Right lobe of liver (tissue), 6 donors: ENCODE measurements around the gene ADTRP. TPM values are rescaled to one million over a fixed set of nuclear protein-coding genes. Genes with fewer than 3 reads are reported as not detected.

Source experiments
- ATAC-seq, 4 donors: fragments of 200-7000 bp; cut with Tn5 transposase; one replicate each; pipeline ENCODE4 v1.9.1; 2020; ENCODE audit warnings: mild to moderate bottlenecking in 4 of 4, moderate library complexity in 4 of 4
- DNase-seq, 3 donors: peaks; one replicate each; pipeline ENCODE4 v3.0.0-alpha.2; 2020
- H3K27ac ChIP-seq, 3 donors: fragments of 200-600 bp; one replicate each; pipeline ENCODE4 v1.8.0; 2022
- H3K27me3 ChIP-seq, 2 donors: fragments of 200-600 bp; one replicate each; pipeline ENCODE4 v1.8.0; 2022
- H3K36me3 ChIP-seq, 4 donors: fragments of 200-600 bp; sonication (generic) in 1 of 4; one replicate each; pipeline versions ENCODE4 v1.5.1 to v1.8.0; 2017 to 2022; ENCODE audit warnings: control low read depth in 1 of 4
- H3K4me1 ChIP-seq, 4 donors: fragments of 200-600 bp; sonication (generic) in 1 of 4; one replicate each; pipeline versions ENCODE4 v1.5.1 to v1.8.0; 2017 to 2022; ENCODE audit warnings: control low read depth in 1 of 4
- H3K4me3 ChIP-seq, 3 donors: fragments of 200-600 bp; one replicate each; pipeline ENCODE4 v1.8.0; 2022
- H3K9me3 ChIP-seq, 4 donors: fragments of 200-600 bp; sonication (generic) in 1 of 4; one replicate each; pipeline versions ENCODE4 v1.5.1 to v1.8.0; 2017 to 2022; ENCODE audit warnings: control low read depth in 1 of 4
- CTCF ChIP-seq, 4 donors: fragments of 200-600 bp in 3 of 4; fragments of 450-650 bp in 1 of 4; IDR thresholded peaks; one replicate each; pipeline versions ENCODE4 v1.5.1 to v1.8.0; 2016 to 2022; ENCODE audit warnings: antibody characterized with exemption in 4 of 4, mild to moderate bottlenecking in 2 of 4
- POLR2A ChIP-seq: fragments of 450-650 bp; IDR thresholded peaks from one replicate; pipeline ENCODE4 v1.6.1; 2017; ENCODE audit warnings: antibody characterized with exemption, mild to moderate bottlenecking
- WGBS: methylation state at CpG from one replicate; pipeline ENCODE4 v1.1.6; 2018; ENCODE audit warnings: low coverage, low lambda C conversion rate; ENCODE audit not compliant: insufficient coverage; ENCODE audit errors: missing lambda C conversion rate; 5-methylcytosine and 5-hydroxymethylcytosine counted together
- intact Hi-C, 2 donors: fragments of 100-400 bp; cut with DNase I; formaldehyde crosslinking; loops; one replicate each; pipeline versions ENCODE4 v1.11.2 to v1.14.1; 2022
- total RNA-seq, 6 experiments: library from RNA; depleted of rRNA in 2 of 6; stranded (reverse); fragments of >200 nt in 2 of 6; fragmentation: NEBNext Ultra II Directional in 3 of 6; extraction: Animal tissue kit (Norgen Biotek cat#: 25700) in 3 of 6; gene quantifications; one replicate each; pipeline versions ENCODE4 v1.1.0 to v1.2.4, GENCODE V29; 2016 to 2023
- donor health status: DM: no; HTN: yes; CAD: no.
- donor health status: DM: no; HTN: no; CAD: no.
- donor health status: DM: no; HTN: no; CAD: no.
- donor health status: DM: no; HTN: yes; CAD: no.
- donor health status: DM: no; HTN: yes; CAD: no.

ADTRP gene
- total RNA-seq, 6 experiments from 2014 or later: 0.46 to 1.9 (median 0.92) TPM; not detected in 1

DNA sequence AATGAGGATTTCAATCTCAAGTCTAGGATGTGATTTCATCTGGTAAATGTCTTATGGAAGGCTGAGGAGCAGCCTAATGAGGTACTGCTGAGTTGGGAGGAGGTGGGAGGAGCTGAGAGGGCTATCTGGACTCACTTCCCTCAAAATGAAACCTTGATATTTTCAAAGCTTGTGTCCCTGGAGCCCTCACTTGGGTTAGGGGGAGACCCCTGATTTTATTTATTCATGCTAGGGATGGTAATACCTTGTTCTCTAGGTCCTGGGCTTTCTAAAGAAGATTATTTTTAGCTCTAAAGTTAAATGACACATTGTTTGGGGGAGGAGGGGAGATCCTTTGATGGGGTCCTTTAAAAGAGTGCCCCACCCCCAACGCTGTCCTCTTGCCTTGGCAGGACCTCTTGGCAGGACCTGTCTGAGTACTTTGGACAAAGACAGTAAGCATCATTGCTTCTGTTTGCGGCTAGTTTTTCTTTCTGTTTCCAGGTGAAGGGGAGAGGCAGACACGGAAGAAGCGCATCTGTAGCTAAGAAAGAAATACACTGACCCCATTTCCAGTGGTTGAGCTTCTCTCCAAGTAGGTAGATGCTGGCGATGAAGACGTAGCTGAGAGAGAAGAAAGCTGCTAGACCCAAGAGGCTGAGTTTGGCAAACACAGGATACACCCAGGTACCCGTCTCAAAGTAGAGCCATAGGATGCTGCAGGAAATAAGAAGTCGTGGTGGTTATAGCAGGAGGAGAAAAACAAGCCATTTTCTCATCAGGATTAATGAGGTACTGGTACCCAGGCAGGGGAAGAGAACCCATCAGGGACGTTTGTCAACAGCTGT is 55.6 kb downstream of the ADTRP start:
- H3K4me3 ChIP-seq: no peak overlapping the region
- H3K9me3 ChIP-seq: no peaks in the 10 kb centered on the region
- H3K27ac ChIP-seq: no peak overlapping the region
- WGBS: 71% methylated on average over 9 of the region's 9 CpGs
- ATAC-seq (no peak), DNase-seq (no peak)
- no peaks in the 10 kb centered on the region for H3K4me1 ChIP-seq
- H3K36me3 ChIP-seq: no peaks in the 10 kb centered on the region
- no peaks in the 10 kb centered on the region for H3K27me3 ChIP-seq
- intact Hi-C loops: no loop called here
- TF ChIP-seq CTCF (IDR thresholded peaks at IDR 0.05): no peak
- TF ChIP-seq POLR2A: no peak

GRCh38 chr6:11722220-11722619 is 56.4 kb downstream of the ADTRP start:
- DNase-seq (no peak), ATAC-seq (no peak)
- no peaks in the 10 kb centered on the region for H3K27me3 ChIP-seq
- no peaks in the 10 kb centered on the region for H3K36me3 ChIP-seq
- no peak overlapping the region for H3K4me3 ChIP-seq
- TF ChIP-seq CTCF (IDR thresholded peaks at IDR 0.05) (no peak), POLR2A (no peak)
- no peaks in the 10 kb centered on the region for H3K4me1 ChIP-seq
- H3K9me3 ChIP-seq: no peaks in the 10 kb centered on the region
- intact Hi-C loops: no loop called here
- 85% methylated on average over 6 of the region's 6 CpGs for WGBS
- no peak overlapping the region for H3K27ac ChIP-seq

DNA sequence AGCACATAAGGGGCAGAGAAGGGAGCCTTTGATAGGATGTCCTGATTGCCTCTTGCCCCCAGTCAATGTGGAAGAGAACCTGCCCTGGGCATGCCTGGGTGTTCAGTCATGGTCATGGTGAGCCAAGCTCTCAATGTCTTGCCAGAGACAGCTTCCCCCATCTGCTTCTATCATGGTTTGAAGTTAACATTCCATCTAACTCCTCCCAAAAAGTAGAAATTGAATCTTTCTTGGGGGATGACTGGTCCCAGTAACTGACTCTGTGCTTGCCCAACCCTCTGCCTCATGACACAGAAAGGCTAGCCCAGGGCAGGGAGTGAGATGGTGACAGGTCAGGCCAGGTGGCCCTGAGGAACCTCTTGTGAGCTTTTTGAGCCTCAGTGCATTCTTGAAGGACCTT is 60.1 kb downstream of the ADTRP start:
- no peak overlapping the region for H3K4me3 ChIP-seq
- H3K4me1 ChIP-seq: no peaks in the 10 kb centered on the region
- intact Hi-C loops: no loop called here
- H3K27ac ChIP-seq: no peak overlapping the region
- H3K36me3 ChIP-seq: no peaks in the 10 kb centered on the region
- no peaks in the 10 kb centered on the region for H3K9me3 ChIP-seq
- H3K27me3 ChIP-seq: no peaks in the 10 kb centered on the region
- no peak for TF ChIP-seq CTCF (IDR thresholded peaks at IDR 0.05)
- no peak for TF ChIP-seq POLR2A
- DNase-seq (no peak), ATAC-seq (no peak)

GRCh38 chr6:11718031-11718430 is 60.6 kb downstream of the ADTRP start:
- TF ChIP-seq CTCF (IDR thresholded peaks at IDR 0.05): no peak
- no peak for TF ChIP-seq POLR2A
- DNase-seq (no peak), ATAC-seq (no peak)
- Histone ChIP-seq H3K27ac (no peak overlapping the region), H3K4me3 (no peak overlapping the region), H3K9me3 (no peaks in the 10 kb centered on the region), H3K36me3 (no peaks in the 10 kb centered on the region), H3K4me1 (no peaks in the 10 kb centered on the region), H3K27me3 (no peaks in the 10 kb centered on the region)
- WGBS: 100% methylated on average over 1 of the region's 1 CpG
- intact Hi-C loops: no loop called here
